ENCODE data around the gene ARHGAP42.

ARHGAP42 gene

GRCh38 chr11:100687054-100687629, at the start of gene ARHGAP42:
Gene ARHGAP42, plus strand, starts transcription at chr11:100687288. Its CDS starts 391 bp downstream, at chr11:100687679.
- no peak for TF ChIP-seq CTCF (IDR thresholded peaks at IDR 0.05; ENCODE audit: low read depth, low read length)
- peak within 1 kb of the TSS; percentile 78 for H3K4me3 ChIP-seq (ENCODE audit: low read depth, low read length)

GRCh38 chr11:100637706-100638105, 49.4 kb upstream of the ARHGAP42 start:
- TF ChIP-seq CTCF (IDR thresholded peaks at IDR 0.05; ENCODE audit: low read depth, low read length) = no peak
- no peak overlapping the region for H3K4me3 ChIP-seq (ENCODE audit: low read depth, low read length)

GRCh38 chr11:100638648-100639047, 48.4 kb upstream of the ARHGAP42 start:
- TF ChIP-seq CTCF (IDR thresholded peaks at IDR 0.05; ENCODE audit: low read depth, low read length) = no peak
- peak overlapping the region; percentile 3; the same call in 1 of the 2 replicates for H3K4me3 ChIP-seq (ENCODE audit: low read depth, low read length)

- no peak for TF ChIP-seq CTCF (IDR thresholded peaks at IDR 0.05; ENCODE audit: low read depth, low read length)
- H3K4me3 ChIP-seq (ENCODE audit: low read depth, low read length) = peak overlapping the region; percentile 3; the same call in 1 of the 2 replicates
Observed at GRCh38 chr11:100639140-100639539, 47.9 kb upstream of the ARHGAP42 start.

- no peak overlapping the region for H3K4me3 ChIP-seq (ENCODE audit: low read depth, low read length)
- TF ChIP-seq CTCF (IDR thresholded peaks at IDR 0.05; ENCODE audit: low read depth, low read length) = no peak
Observed at GRCh38 chr11:100640071-100640470, 47.0 kb upstream of the ARHGAP42 start.

GRCh38 chr11:100640646-100641045, 46.4 kb upstream of the ARHGAP42 start:
- no peak for TF ChIP-seq CTCF (IDR thresholded peaks at IDR 0.05; ENCODE audit: low read depth, low read length)
- no peak overlapping the region for H3K4me3 ChIP-seq (ENCODE audit: low read depth, low read length)

GRCh38 chr11:100641456-100641855, 45.6 kb upstream of the ARHGAP42 start:
- H3K4me3 ChIP-seq (ENCODE audit: low read depth, low read length) = no peak overlapping the region

More at GRCh38 chr11:100641456-100641855, 45.6 kb upstream of the ARHGAP42 start:
- no peak for TF ChIP-seq CTCF (IDR thresholded peaks at IDR 0.05; ENCODE audit: low read depth, low read length)

Measured in WI38 (cell line).